ENCODE data around the gene SPOCK1. TPM values are rescaled to one million over a fixed set of nuclear protein-coding genes. Genes with fewer than 3 reads are reported as not detected.

Gene SPOCK1
- total and polyA plus RNA-seq, 2 of the 13 experiments (the other 11 are each of a cell fraction or from before 2014, with no cell fraction given), result 0.18 to 0.29 TPM

DNA sequence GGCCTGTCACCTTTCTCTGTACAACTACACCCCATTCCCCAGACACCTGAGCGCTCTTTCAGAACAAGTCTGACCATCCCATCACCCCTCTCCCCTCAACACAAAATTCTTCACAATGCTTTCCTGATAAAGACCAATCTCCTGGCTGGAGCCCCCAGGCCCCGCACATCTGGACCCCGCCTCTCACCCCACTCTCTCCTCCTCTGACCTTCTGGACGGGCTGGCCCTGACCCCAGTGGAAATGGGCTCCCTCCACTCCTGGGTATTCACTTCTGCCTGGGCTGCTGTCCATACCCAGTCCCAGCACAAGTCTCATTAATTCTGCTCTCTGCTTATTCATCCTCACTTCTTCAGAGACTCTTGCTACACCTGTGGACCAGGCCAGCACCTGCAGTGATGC is 2.1 kb upstream of the SPOCK1 start (continued):
- TF ChIP-seq ZNF841 (CRISPR knock-in tag; IDR thresholded peaks at IDR 0.05; ENCODE audit: borderline replicate concordance), result no peak
- no peak for TF ChIP-seq MAFK (conservative IDR thresholded peaks at IDR 0.05 in 1 of 2, IDR thresholded peaks at IDR 0.05 in 1 of 2; ENCODE audit: low read length in 2 of 2)
- TF ChIP-seq NR1H2 (CRISPR knock-in tag; IDR thresholded peaks at IDR 0.05; ENCODE audit: borderline replicate concordance, low read depth), result no peak
- TF ChIP-seq, protein P1, sequence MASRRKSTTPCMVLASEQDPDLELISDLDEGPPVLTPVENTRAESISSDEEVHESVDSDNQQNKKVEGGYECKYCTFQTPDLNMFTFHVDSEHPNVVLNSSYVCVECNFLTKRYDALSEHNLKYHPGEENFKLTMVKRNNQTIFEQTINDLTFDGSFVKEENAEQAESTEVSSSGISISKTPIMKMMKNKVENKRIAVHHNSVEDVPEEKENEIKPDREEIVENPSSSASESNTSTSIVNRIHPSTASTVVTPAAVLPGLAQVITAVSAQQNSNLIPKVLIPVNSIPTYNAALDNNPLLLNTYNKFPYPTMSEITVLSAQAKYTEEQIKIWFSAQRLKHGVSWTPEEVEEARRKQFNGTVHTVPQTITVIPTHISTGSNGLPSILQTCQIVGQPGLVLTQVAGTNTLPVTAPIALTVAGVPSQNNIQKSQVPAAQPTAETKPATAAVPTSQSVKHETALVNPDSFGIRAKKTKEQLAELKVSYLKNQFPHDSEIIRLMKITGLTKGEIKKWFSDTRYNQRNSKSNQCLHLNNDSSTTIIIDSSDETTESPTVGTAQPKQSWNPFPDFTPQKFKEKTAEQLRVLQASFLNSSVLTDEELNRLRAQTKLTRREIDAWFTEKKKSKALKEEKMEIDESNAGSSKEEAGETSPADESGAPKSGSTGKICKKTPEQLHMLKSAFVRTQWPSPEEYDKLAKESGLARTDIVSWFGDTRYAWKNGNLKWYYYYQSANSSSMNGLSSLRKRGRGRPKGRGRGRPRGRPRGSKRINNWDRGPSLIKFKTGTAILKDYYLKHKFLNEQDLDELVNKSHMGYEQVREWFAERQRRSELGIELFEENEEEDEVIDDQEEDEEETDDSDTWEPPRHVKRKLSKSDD (CRISPR knock-in tag; IDR thresholded peaks at IDR 0.05; ENCODE audit: low read depth), result no peak
- no peak for TF ChIP-seq RELA (CRISPR knock-in tag; IDR thresholded peaks at IDR 0.05)
- TF ChIP-seq HCFC1 (IDR thresholded peaks at IDR 0.05; ENCODE audit: low read depth, low read length), result no peak

GRCh38 chr5:137500615-137501225 is 1.6 kb upstream of the SPOCK1 start:
- no peaks in the 10 kb centered on the region for H3K36me3 ChIP-seq (replicated peaks in 1 of 2; ENCODE audit: control insufficient read depth in 1 of 2, insufficient read depth in 2 of 2, low read length in 2 of 2)
- H3K79me2 ChIP-seq (ENCODE audit: insufficient read depth, low read length), result no peaks in the 10 kb centered on the region
- H4K20me1 ChIP-seq (ENCODE audit: insufficient read depth, low read length), result no peaks in the 10 kb centered on the region
- TF ChIP-seq KLF11 (CRISPR knock-in tag; IDR thresholded peaks at IDR 0.05) (no peak), MAFK (conservative IDR thresholded peaks at IDR 0.05 in 1 of 2, IDR thresholded peaks at IDR 0.05 in 1 of 2; ENCODE audit: low read length in 2 of 2) (peak; percentile 94 to 99), ETV5 (CRISPR knock-in tag; IDR thresholded peaks at IDR 0.05; ENCODE audit: borderline replicate concordance) (no peak), MAFF (IDR thresholded peaks at IDR 0.05; ENCODE audit: low read depth, low read length) (peak; percentile 97), ZSCAN31 (CRISPR knock-in tag; IDR thresholded peaks at IDR 0.05; ENCODE audit: low read depth) (no peak), FOXM1 (CRISPR knock-in tag; IDR thresholded peaks at IDR 0.05) (no peak), DR1 (CRISPR knock-in tag; IDR thresholded peaks at IDR 0.05) (no peak)
- TF ChIP-seq, protein P2, sequence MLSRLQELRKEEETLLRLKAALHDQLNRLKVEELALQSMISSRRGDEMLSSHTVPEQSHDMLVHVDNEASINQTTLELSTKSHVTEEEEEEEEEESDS (CRISPR knock-in tag; IDR thresholded peaks at IDR 0.05; ENCODE audit: borderline replicate concordance), result no peak
- TF ChIP-seq, protein P3, sequence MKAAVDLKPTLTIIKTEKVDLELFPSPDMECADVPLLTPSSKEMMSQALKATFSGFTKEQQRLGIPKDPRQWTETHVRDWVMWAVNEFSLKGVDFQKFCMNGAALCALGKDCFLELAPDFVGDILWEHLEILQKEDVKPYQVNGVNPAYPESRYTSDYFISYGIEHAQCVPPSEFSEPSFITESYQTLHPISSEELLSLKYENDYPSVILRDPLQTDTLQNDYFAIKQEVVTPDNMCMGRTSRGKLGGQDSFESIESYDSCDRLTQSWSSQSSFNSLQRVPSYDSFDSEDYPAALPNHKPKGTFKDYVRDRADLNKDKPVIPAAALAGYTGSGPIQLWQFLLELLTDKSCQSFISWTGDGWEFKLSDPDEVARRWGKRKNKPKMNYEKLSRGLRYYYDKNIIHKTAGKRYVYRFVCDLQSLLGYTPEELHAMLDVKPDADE (CRISPR knock-in tag; IDR thresholded peaks at IDR 0.05), result no peak
- H3K9ac ChIP-seq (ENCODE audit: insufficient read depth, low read depth, low read length), result no peak overlapping the region
- POLR2A ChIA-PET, result no interaction called here
- peaks cover 0 to 11% of the 10 kb centered on the region in 2 experiments; a peak in 2 of 5 replicates for H3K27me3 ChIP-seq (ENCODE audit: control insufficient read depth in 1 of 2, insufficient read depth in 2 of 2, low read length in 2 of 2)
- no TSS peak for BruUV-seq (replicated peaks)
- DNase-seq (ENCODE audit: low spot score) (no peak), FAIRE-seq (no peak), ATAC-seq (no peak)
- no peak overlapping the region for H3K27ac ChIP-seq (ENCODE audit: extremely low read length, insufficient read depth, low read length)
- H3K4me1 ChIP-seq (ENCODE audit: insufficient read depth, low read length), result no peaks in the 10 kb centered on the region
- no peak overlapping the region for H2AFZ ChIP-seq (ENCODE audit: low read length)
- CTCF ChIA-PET (ENCODE audit: low intra/inter-chr PET ratio, low total read pairs), result no interaction called here
- in situ Hi-C loops (cut with HindIII; ENCODE audit: extremely low pct_ligation_motif_present, low pct_unique_long_range_greater_than_20kb), result no loop called here
- no peaks in the 10 kb centered on the region for H3K9me3 ChIP-seq (ENCODE audit: low read length)
- H3K4me3 ChIP-seq (replicated peaks in 1 of 3; ENCODE audit: insufficient read depth in 1 of 3, low read depth in 2 of 3, low read length in 3 of 3), result no peak overlapping the region
- intact Hi-C loops (cut with micrococcal nuclease; ENCODE audit: unreplicated experiment), result no loop called here
- WGBS (ENCODE audit: low lambda C conversion rate), result 20% methylated on average over 7 of the region's 11 CpGs
- H3K4me2 ChIP-seq (ENCODE audit: low read depth, low read length), result no peak overlapping the region
